ENCODE data around the gene POLR3G. TPM values are rescaled to one million over a fixed set of nuclear protein-coding genes. Genes with fewer than 3 reads are reported as not detected.

Gene POLR3G
- total and polyA plus RNA-seq, 7 experiments from 2014 or later = 0.51 to 3.0 (median 0.95) TPM

DNA sequence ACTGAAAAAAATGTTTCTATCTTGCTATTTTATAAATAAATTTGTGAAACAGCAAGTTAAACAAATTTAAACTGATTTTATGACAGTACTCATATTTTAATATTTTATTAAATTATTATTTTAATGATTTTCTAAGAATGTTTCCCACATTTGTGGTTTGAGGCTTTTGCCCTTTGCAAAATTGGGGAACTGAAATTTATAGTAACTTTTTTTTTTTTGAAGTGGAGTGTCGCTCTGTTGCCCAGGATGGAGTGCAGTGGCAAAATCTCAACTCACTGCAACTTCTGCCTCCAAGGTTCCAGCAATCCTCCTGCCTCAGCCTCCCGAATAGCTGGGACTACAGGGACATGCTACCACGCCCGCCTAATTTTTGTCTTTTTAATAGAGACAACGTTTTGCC is 76.7 kb downstream of the POLR3G start:
- Mint-ChIP-seq H3K27ac (no peak overlapping the region), H3K9me3 (no peaks in the 10 kb centered on the region), H3K4me1 (no peaks in the 10 kb centered on the region), H3K27me3 (peaks cover 22 to 60% (median 45%) of the 10 kb centered on the region in 5 donors), H3K36me3 (no peaks in the 10 kb centered on the region), H3K4me3 (no peak overlapping the region)
- no peaks in the 10 kb centered on the region for H3K36me3 ChIP-seq (ENCODE audit: control insufficient read depth in 2 of 3, insufficient read depth in 3 of 3, low read length in 3 of 3)
- no peak overlapping the region for H3K27ac ChIP-seq (ENCODE audit: low read depth, low read length)
- ATAC-seq (no peak), DNase-seq (no peak)
- ChIA-PET CTCF (no interaction called here), POLR2A (no interaction called here)
- no peaks in the 10 kb centered on the region for H3K9me3 ChIP-seq (ENCODE audit: control insufficient read depth in 2 of 3, low read length in 3 of 3)
- H3K27me3 ChIP-seq (ENCODE audit: control insufficient read depth in 2 of 2, insufficient read depth in 2 of 2, low read length in 2 of 2) = peaks cover 0 to 6% of the 10 kb centered on the region in 2 donors
- no peaks in the 10 kb centered on the region for H3K4me1 ChIP-seq (ENCODE audit: control insufficient read depth in 2 of 2, insufficient read depth in 2 of 2, low read length in 2 of 2)
- intact Hi-C loops (cut with micrococcal nuclease) = no loop called here
- no peak overlapping the region for H3K4me3 ChIP-seq (ENCODE audit: low read length)

GRCh38 chr5:90553711-90554110 is 79.0 kb downstream of the POLR3G start:
- Mint-ChIP-seq H3K4me1 (peaks cover 7 to 9% (median 8%) of the 10 kb centered on the region in 7 donors), H3K27ac (no peak overlapping the region), H3K27me3 (peaks cover 39 to 72% (median 60%) of the 10 kb centered on the region in 5 donors), H3K36me3 (no peaks in the 10 kb centered on the region), H3K9me3 (no peaks in the 10 kb centered on the region), H3K4me3 (no peak overlapping the region)
- ATAC-seq = no peak
- no peaks in the 10 kb centered on the region for H3K4me1 ChIP-seq (ENCODE audit: control insufficient read depth in 2 of 2, insufficient read depth in 2 of 2, low read length in 2 of 2)
- H3K4me3 ChIP-seq (ENCODE audit: low read length) = no peak overlapping the region
- intact Hi-C loops (cut with micrococcal nuclease) = no loop called here
- ChIA-PET POLR2A (no interaction called here), CTCF (no interaction called here)
- no peak overlapping the region for H3K27ac ChIP-seq (ENCODE audit: low read depth, low read length)
- H3K9me3 ChIP-seq (ENCODE audit: control insufficient read depth in 2 of 3, low read length in 3 of 3) = no peaks in the 10 kb centered on the region
- no peaks in the 10 kb centered on the region for H3K27me3 ChIP-seq (ENCODE audit: control insufficient read depth in 2 of 2, insufficient read depth in 2 of 2, low read length in 2 of 2)
- DNase-seq = no peak
- H3K36me3 ChIP-seq (ENCODE audit: control insufficient read depth in 2 of 3, insufficient read depth in 3 of 3, low read length in 3 of 3) = no peaks in the 10 kb centered on the region

DNA sequence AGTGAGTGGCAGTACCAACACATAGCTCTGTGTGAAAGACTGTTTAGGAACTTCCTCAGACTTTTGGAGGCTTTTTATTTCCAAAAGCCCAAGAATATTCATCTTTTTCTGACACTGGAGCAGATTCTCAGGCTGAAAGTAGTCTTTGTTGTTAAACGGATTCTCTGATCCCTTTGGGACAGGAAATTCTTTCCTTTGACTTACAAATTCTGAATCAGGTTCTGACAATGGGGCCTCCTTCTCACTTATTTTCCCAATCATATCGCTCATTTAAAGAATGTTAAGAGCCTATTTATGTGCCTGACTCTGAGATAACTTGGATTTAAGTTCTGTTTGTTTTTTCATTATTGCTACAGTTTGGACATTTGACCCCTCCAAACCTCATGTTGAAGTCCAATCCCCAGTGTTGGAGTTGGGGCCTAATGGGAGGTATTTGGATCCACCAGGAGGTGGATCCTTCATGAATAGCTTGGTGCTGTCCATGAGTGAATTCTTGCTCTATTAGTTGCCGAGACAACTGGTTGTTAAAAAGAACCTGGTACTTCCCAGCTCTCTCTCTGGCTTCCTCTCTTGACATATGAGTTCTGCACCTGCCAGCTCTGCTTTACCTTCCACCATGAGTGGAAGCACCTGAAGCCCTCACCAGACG is 79.8 kb downstream of the POLR3G start:
- Histone ChIP-seq H3K27ac (ENCODE audit: low read depth, low read length) (no peak overlapping the region), H3K36me3 (ENCODE audit: control insufficient read depth in 2 of 3, insufficient read depth in 3 of 3, low read length in 3 of 3) (no peaks in the 10 kb centered on the region), H3K4me1 (ENCODE audit: control insufficient read depth in 2 of 2, insufficient read depth in 2 of 2, low read length in 2 of 2) (no peaks in the 10 kb centered on the region), H3K9me3 (ENCODE audit: control insufficient read depth in 2 of 3, low read length in 3 of 3) (no peaks in the 10 kb centered on the region), H3K4me3 (ENCODE audit: low read length) (no peak overlapping the region), H3K27me3 (ENCODE audit: control insufficient read depth in 2 of 2, insufficient read depth in 2 of 2, low read length in 2 of 2) (no peaks in the 10 kb centered on the region)
- H3K27ac Mint-ChIP-seq = no peak overlapping the region
- intact Hi-C loops (cut with micrococcal nuclease) = no loop called here
- ChIA-PET CTCF (no interaction called here), POLR2A (no interaction called here)
- no peaks in the 10 kb centered on the region for H3K9me3 Mint-ChIP-seq
- ATAC-seq (no peak), DNase-seq (no peak)
- H3K36me3 Mint-ChIP-seq = no peaks in the 10 kb centered on the region
- H3K4me1 Mint-ChIP-seq = peaks cover 8 to 12% (median 10%) of the 10 kb centered on the region in 7 donors
- H3K27me3 Mint-ChIP-seq = peaks cover 39 to 79% (median 67%) of the 10 kb centered on the region in 5 donors
- H3K4me3 Mint-ChIP-seq = no peak overlapping the region

GRCh38 chr5:90555666-90556065 is 81.0 kb downstream of the POLR3G start:
- H3K4me1 Mint-ChIP-seq = peaks cover 8 to 12% (median 10%) of the 10 kb centered on the region in 7 donors

DNA sequence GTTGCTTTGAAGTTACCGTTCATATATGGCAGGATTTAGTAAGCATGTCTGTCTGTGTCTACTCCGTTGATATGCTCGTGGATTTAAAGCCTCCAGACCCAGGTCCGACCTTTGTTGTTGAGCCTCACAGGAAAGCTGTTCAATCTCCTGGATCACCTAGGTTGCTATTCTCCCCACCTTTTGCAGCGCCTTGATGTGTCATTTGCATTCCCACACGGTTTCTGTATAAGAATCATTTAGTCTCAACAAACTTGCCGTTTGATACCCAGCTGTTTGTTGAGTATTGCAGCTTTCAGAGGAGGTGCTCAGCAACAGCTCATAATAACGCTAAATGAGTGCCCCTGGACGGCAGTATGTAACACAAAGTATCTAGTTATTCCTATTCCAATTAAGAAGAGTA is 82.7 kb downstream of the POLR3G start:
- Histone ChIP-seq H3K4me1 (ENCODE audit: control insufficient read depth in 2 of 2, insufficient read depth in 2 of 2, low read length in 2 of 2) (no peaks in the 10 kb centered on the region), H3K4me3 (ENCODE audit: low read length) (no peak overlapping the region), H3K27ac (ENCODE audit: low read depth, low read length) (no peak overlapping the region), H3K36me3 (ENCODE audit: control insufficient read depth in 2 of 3, insufficient read depth in 3 of 3, low read length in 3 of 3) (no peaks in the 10 kb centered on the region), H3K27me3 (ENCODE audit: control insufficient read depth in 2 of 2, insufficient read depth in 2 of 2, low read length in 2 of 2) (peaks cover 0 to 7% of the 10 kb centered on the region in 2 donors), H3K9me3 (ENCODE audit: control insufficient read depth in 2 of 3, low read length in 3 of 3) (no peaks in the 10 kb centered on the region)
- H3K4me1 Mint-ChIP-seq = peaks cover 8 to 12% (median 10%) of the 10 kb centered on the region in 7 donors
- CTCF ChIA-PET = no interaction called here
- no peak for DNase-seq
- intact Hi-C loops (cut with micrococcal nuclease) = no loop called here
- no peaks in the 10 kb centered on the region for H3K36me3 Mint-ChIP-seq
- H3K4me3 Mint-ChIP-seq = peak overlapping the region in 1 of 10 donors; percentile 67
- POLR2A ChIA-PET = no interaction called here
- no peak for ATAC-seq
- H3K27me3 Mint-ChIP-seq = peaks cover 44 to 89% (median 81%) of the 10 kb centered on the region in 5 donors
- H3K27ac Mint-ChIP-seq = no peak overlapping the region
- H3K9me3 Mint-ChIP-seq = no peaks in the 10 kb centered on the region

More at GRCh38 chr5:90555666-90556065, 81.0 kb downstream of the POLR3G start:
- no peak for ATAC-seq
- ChIA-PET CTCF (no interaction called here), POLR2A (no interaction called here)
- no peaks in the 10 kb centered on the region for H3K36me3 ChIP-seq (ENCODE audit: control insufficient read depth in 2 of 3, insufficient read depth in 3 of 3, low read length in 3 of 3)
- H3K27ac Mint-ChIP-seq = no peak overlapping the region
- peaks cover 0 to 5% of the 10 kb centered on the region in 2 donors for H3K27me3 ChIP-seq (ENCODE audit: control insufficient read depth in 2 of 2, insufficient read depth in 2 of 2, low read length in 2 of 2)
- no peak overlapping the region for H3K4me3 Mint-ChIP-seq
- H3K4me3 ChIP-seq (ENCODE audit: low read length) = no peak overlapping the region
- H3K36me3 Mint-ChIP-seq = no peaks in the 10 kb centered on the region
- H3K9me3 ChIP-seq (ENCODE audit: control insufficient read depth in 2 of 3, low read length in 3 of 3) = no peaks in the 10 kb centered on the region
- H3K9me3 Mint-ChIP-seq = no peaks in the 10 kb centered on the region
- intact Hi-C loops (cut with micrococcal nuclease) = no loop called here
- no peak overlapping the region for H3K27ac ChIP-seq (ENCODE audit: low read depth, low read length)
- DNase-seq = no peak
- no peaks in the 10 kb centered on the region for H3K4me1 ChIP-seq (ENCODE audit: control insufficient read depth in 2 of 2, insufficient read depth in 2 of 2, low read length in 2 of 2)
- peaks cover 49 to 83% (median 74%) of the 10 kb centered on the region in 5 donors for H3K27me3 Mint-ChIP-seq

DNA sequence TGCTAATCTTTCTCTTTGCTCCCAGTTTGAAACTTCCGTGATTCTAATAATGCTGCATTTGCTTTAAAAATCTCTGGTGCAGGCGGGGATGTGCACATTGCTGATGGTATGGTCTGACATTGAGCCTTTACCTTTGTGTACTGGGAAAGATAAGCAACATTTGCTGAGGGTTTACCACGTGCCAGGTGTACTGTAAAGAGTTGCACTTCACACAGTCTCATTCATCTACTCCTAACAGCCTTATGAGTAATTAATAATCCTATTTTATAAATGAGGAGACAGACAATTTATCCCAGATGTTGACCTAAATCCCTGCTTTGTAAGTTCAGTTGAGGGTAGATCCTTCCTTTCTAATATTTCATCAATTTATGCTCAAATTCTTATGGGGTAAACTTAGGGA is 83.2 kb downstream of the POLR3G start:
- peaks cover 0 to 7% of the 10 kb centered on the region in 2 donors for H3K27me3 ChIP-seq (ENCODE audit: control insufficient read depth in 2 of 2, insufficient read depth in 2 of 2, low read length in 2 of 2)
- peaks cover 8 to 12% (median 10%) of the 10 kb centered on the region in 7 donors for H3K4me1 Mint-ChIP-seq
- no peaks in the 10 kb centered on the region for H3K9me3 ChIP-seq (ENCODE audit: control insufficient read depth in 2 of 3, low read length in 3 of 3)
- ChIA-PET CTCF (no interaction called here), POLR2A (no interaction called here)
- no peaks in the 10 kb centered on the region for H3K36me3 Mint-ChIP-seq
- ATAC-seq (no peak), DNase-seq (no peak)
- no peak overlapping the region for H3K27ac ChIP-seq (ENCODE audit: low read depth, low read length)
- no peaks in the 10 kb centered on the region for H3K36me3 ChIP-seq (ENCODE audit: control insufficient read depth in 2 of 3, insufficient read depth in 3 of 3, low read length in 3 of 3)
- no peaks in the 10 kb centered on the region for H3K9me3 Mint-ChIP-seq
- peaks cover 44 to 88% (median 77%) of the 10 kb centered on the region in 5 donors for H3K27me3 Mint-ChIP-seq
- intact Hi-C loops (cut with micrococcal nuclease) = no loop called here
- no peak overlapping the region for H3K27ac Mint-ChIP-seq
- H3K4me1 ChIP-seq (ENCODE audit: control insufficient read depth in 2 of 2, insufficient read depth in 2 of 2, low read length in 2 of 2) = no peaks in the 10 kb centered on the region
- H3K4me3 Mint-ChIP-seq = peak overlapping the region in 9 of 10 donors; percentile 47 to 75 (median 67)
- H3K4me3 ChIP-seq (ENCODE audit: low read length) = no peak overlapping the region
